Measurements from ENCODE around the gene LCN12.

LCN12 gene

DNA sequence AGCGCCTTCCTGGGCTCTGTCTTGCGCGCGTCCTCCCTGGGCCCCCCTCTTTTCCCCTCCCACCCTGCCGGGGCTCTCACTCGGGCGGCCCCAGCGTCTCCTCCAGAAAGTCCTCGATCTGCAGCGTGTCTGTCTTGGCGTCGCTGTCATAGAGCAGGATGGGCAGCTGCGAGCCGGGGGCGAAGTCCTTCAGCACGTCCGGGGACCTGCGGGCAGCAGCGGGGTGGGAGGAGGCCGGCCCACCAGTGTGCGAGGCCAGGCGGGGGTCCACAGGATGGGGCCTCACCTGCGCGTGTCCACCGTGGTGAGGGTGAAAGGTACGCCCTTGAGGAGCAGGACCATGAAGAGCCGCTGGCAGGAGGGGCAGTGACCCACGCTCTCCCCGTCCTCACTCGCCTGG is 43.3 kb downstream of the LCN12 start:
- Histone ChIP-seq H4K91ac (ENCODE audit: low read length) (no peak overlapping the region), H3K4me3 (ENCODE audit: insufficient read depth in 1 of 2, low read depth in 1 of 2, low read length in 2 of 2) (no peak overlapping the region), H2AK5ac (ENCODE audit: low read length, severe bottlenecking) (no peak overlapping the region), H3K18ac (ENCODE audit: low read depth in 1 of 2, low read length in 2 of 2) (no peak overlapping the region), H2BK15ac (ENCODE audit: low read depth, poor library complexity, severe bottlenecking) (no peak overlapping the region), H4K8ac (ENCODE audit: low read length) (peak overlapping the region; percentile 46), H2AFZ (ENCODE audit: low read depth, low read length) (no peak overlapping the region), H3K23ac (ENCODE audit: low read length in 2 of 2) (no peak overlapping the region), H2BK120ac (ENCODE audit: low read depth, low read length) (no peak overlapping the region), H3K36me3 (ENCODE audit: control insufficient read depth in 1 of 2, insufficient read depth in 2 of 2, low read depth in 1 of 2, low read length in 2 of 2) (peaks cover 0 to 28% of the 10 kb centered on the region in 2 experiments), H3K4me1 (ENCODE audit: control insufficient read depth, insufficient read depth, low read depth, low read length) (peaks cover 56% of the 10 kb centered on the region), H3K27ac (ENCODE audit: low read length, poor library complexity, severe bottlenecking) (no peak overlapping the region), H3K14ac (ENCODE audit: low read length in 2 of 2) (no peak overlapping the region), H2BK12ac (ENCODE audit: low read length in 2 of 2) (peak overlapping the region in 1 of 2 experiments; percentile 38), H2BK5ac (ENCODE audit: low read depth, low read length, poor library complexity, severe bottlenecking) (no peak overlapping the region), H3K27me3 (ENCODE audit: control insufficient read depth in 1 of 2, insufficient read depth in 1 of 2, low read length in 2 of 2) (peaks cover 0 to 5% of the 10 kb centered on the region in 2 experiments), H3K9me3 (ENCODE audit: control insufficient read depth, low read length) (no peaks in the 10 kb centered on the region), H3K79me1 (replicated peaks; ENCODE audit: low read length, poor library complexity, severe bottlenecking) (peaks cover 15% of the 10 kb centered on the region), H3K4ac (ENCODE audit: low read depth in 1 of 2, low read length in 2 of 2) (no peak overlapping the region), H3K9ac (ENCODE audit: low read length) (no peak overlapping the region), H3K4me2 (ENCODE audit: low read length, poor library complexity, severe bottlenecking) (no peak overlapping the region)
- WGBS, result 96% methylated on average over 29 of the region's 30 CpGs
- no peak for DNase-seq

DNA sequence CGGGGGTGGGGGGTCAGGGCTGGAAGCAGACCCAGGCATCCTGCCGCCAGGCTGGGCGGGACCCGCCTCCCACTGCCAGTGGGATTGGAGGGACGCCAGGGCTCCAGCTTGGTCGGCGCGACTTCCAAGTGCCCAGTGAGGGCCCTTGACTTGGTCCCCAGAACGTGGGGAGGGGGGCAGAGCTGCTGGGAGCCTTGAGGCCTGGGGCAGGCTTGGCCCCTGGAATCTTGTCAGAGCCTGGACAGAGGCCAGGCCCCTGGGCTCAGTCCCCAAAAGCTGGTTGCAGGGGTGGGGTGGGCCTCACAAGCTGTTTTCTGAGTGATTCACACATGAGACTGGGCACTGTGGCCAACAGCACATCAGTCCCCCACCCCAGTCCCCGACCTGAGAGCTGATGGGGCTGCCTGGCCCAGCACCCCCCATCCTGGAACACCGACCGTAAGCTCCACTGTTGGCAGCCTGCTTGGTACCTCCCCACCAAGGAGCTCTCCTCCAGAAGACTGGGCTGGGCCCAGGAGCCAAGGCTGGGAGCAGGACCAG is 43.8 kb downstream of the LCN12 start:
- H2BK12ac ChIP-seq (ENCODE audit: low read length in 2 of 2), result peak overlapping the region in 1 of 2 experiments; percentile 67
- no peak overlapping the region for H3K14ac ChIP-seq (ENCODE audit: low read length in 2 of 2)
- no peak overlapping the region for H3K27ac ChIP-seq (ENCODE audit: low read length, poor library complexity, severe bottlenecking)
- peaks cover 59% of the 10 kb centered on the region for H3K4me1 ChIP-seq (ENCODE audit: control insufficient read depth, insufficient read depth, low read depth, low read length)
- H3K4me2 ChIP-seq (ENCODE audit: low read length, poor library complexity, severe bottlenecking), result peak overlapping the region; percentile 71
- H4K8ac ChIP-seq (ENCODE audit: low read length), result peak overlapping the region; percentile 59
- H3K4me3 ChIP-seq (ENCODE audit: insufficient read depth in 1 of 2, low read depth in 1 of 2, low read length in 2 of 2), result peak overlapping the region in 1 of 2 experiments; percentile 47
- peaks cover 0 to 5% of the 10 kb centered on the region in 2 experiments for H3K27me3 ChIP-seq (ENCODE audit: control insufficient read depth in 1 of 2, insufficient read depth in 1 of 2, low read length in 2 of 2)
- H2BK120ac ChIP-seq (ENCODE audit: low read depth, low read length), result no peak overlapping the region
- no peak overlapping the region for H2AFZ ChIP-seq (ENCODE audit: low read depth, low read length)
- no peak overlapping the region for H3K9ac ChIP-seq (ENCODE audit: low read length)
- H4K91ac ChIP-seq (ENCODE audit: low read length), result peak overlapping the region; percentile 57
- peaks cover 0 to 28% of the 10 kb centered on the region in 2 experiments for H3K36me3 ChIP-seq (ENCODE audit: control insufficient read depth in 1 of 2, insufficient read depth in 2 of 2, low read depth in 1 of 2, low read length in 2 of 2)
- H3K23ac ChIP-seq (ENCODE audit: low read length in 2 of 2), result no peak overlapping the region
- H3K9me3 ChIP-seq (ENCODE audit: control insufficient read depth, low read length), result no peaks in the 10 kb centered on the region
- WGBS, result 79% methylated on average over 12 of the region's 12 CpGs
- peak overlapping the region; percentile 16 to 40 for H3K18ac ChIP-seq (ENCODE audit: low read depth in 1 of 2, low read length in 2 of 2)
- no peak overlapping the region for H2AK5ac ChIP-seq (ENCODE audit: low read length, severe bottlenecking)
- no peak overlapping the region for H2BK15ac ChIP-seq (ENCODE audit: low read depth, poor library complexity, severe bottlenecking)
- H3K4ac ChIP-seq (ENCODE audit: low read depth in 1 of 2, low read length in 2 of 2), result peak overlapping the region in 1 of 2 experiments; percentile 26
- peaks cover 15% of the 10 kb centered on the region for H3K79me1 ChIP-seq (replicated peaks; ENCODE audit: low read length, poor library complexity, severe bottlenecking)
- no peak for DNase-seq
- H2BK5ac ChIP-seq (ENCODE audit: low read depth, low read length, poor library complexity, severe bottlenecking), result no peak overlapping the region

DNA sequence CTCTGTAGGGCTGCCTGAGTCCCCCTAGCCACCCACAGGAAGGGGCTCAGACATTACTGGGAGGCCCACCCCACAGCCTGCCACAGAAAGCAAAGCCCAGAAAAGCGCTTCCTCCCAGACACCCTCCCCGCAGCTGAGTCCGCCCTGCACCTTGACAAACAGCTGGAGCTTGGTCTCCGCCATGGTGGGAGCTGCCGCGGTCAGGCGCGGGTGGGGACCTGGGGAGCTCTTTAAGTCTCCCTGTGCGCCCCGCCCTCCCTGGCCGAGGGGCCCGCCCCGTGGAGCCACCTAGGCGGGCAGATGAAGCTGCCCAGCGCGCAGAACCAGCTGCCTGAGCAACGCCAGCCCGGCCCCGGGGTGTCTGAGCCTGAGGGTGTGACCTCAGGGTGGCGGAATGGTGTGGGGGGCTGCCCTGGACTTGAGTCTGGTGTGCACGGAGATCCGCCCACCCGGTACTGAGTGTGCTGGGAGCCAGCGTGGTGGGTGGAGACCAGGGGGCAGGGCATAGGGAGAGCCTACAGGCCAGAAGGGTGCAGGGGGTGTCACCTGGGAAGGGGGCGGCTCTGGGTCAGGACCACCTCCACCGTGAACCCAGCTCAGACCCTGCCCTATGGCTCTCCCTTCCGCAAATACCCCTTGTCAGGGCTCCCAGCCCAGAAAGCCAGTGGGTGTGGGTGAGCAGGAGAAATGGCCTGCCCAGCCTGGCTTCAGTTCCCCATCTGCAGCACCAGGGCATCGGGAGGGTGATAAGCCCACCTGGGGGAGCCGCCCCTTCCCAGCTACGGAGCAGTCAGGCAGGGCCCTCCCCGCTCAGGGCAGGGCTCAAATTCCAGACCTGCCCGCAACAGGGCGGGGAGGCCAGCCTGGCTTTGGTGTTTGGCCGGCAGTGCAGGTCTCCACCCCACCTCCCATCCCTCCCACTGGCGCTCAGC is 44.6 kb downstream of the LCN12 start, which contains the start of gene CLIC3:
TSS of gene CLIC3 (minus strand) at position 208 of the 932 bp plus-strand sequence. CDS start at position 183, 25 bp downstream.
- peak within 1 kb of the TSS; percentile 71 for H3K4me2 ChIP-seq (ENCODE audit: low read length, poor library complexity, severe bottlenecking)
- no peak within 1 kb of the TSS for H3K9ac ChIP-seq (ENCODE audit: low read length)
- no peak within 1 kb of the TSS for H2AFZ ChIP-seq (ENCODE audit: low read depth, low read length)
- peaks cover 0 to 28% of the 10 kb centered on the region in 2 experiments for H3K36me3 ChIP-seq (ENCODE audit: control insufficient read depth in 1 of 2, insufficient read depth in 2 of 2, low read depth in 1 of 2, low read length in 2 of 2)
- peak within 1 kb of the TSS; percentile 59 for H4K8ac ChIP-seq (ENCODE audit: low read length)
- peak within 1 kb of the TSS; percentile 32 to 61 for H3K4ac ChIP-seq (ENCODE audit: low read depth in 1 of 2, low read length in 2 of 2)
- H2BK12ac ChIP-seq (ENCODE audit: low read length in 2 of 2), result peak within 1 kb of the TSS; percentile 20 to 95
- peaks cover 60% of the 10 kb centered on the region for H3K4me1 ChIP-seq (ENCODE audit: control insufficient read depth, insufficient read depth, low read depth, low read length)
- H2AK5ac ChIP-seq (ENCODE audit: low read length, severe bottlenecking), result peak within 1 kb of the TSS; percentile 47
- no peak within 1 kb of the TSS for H3K27ac ChIP-seq (ENCODE audit: low read length, poor library complexity, severe bottlenecking)
- WGBS, result 37% methylated on average over 28 of the region's 35 CpGs
- peak within 1 kb of the TSS; percentile 60 for H2BK15ac ChIP-seq (ENCODE audit: low read depth, poor library complexity, severe bottlenecking)
- no peaks in the 10 kb centered on the region for H3K9me3 ChIP-seq (ENCODE audit: control insufficient read depth, low read length)
- no peak within 1 kb of the TSS for H2BK120ac ChIP-seq (ENCODE audit: low read depth, low read length)
- H3K4me3 ChIP-seq (ENCODE audit: insufficient read depth in 1 of 2, low read depth in 1 of 2, low read length in 2 of 2), result peak within 1 kb of the TSS in 1 of 2 experiments; percentile 47
- peak within 1 kb of the TSS; percentile 34 to 40 for H3K18ac ChIP-seq (ENCODE audit: low read depth in 1 of 2, low read length in 2 of 2)
- peak within 1 kb of the TSS in 1 of 2 experiments; percentile 46 for H3K23ac ChIP-seq (ENCODE audit: low read length in 2 of 2)
- peaks cover 0 to 5% of the 10 kb centered on the region in 2 experiments for H3K27me3 ChIP-seq (ENCODE audit: control insufficient read depth in 1 of 2, insufficient read depth in 1 of 2, low read length in 2 of 2)
- H3K79me1 ChIP-seq (replicated peaks; ENCODE audit: low read length, poor library complexity, severe bottlenecking), result peaks cover 15% of the 10 kb centered on the region
- peak within 1 kb of the TSS; percentile 57 for H4K91ac ChIP-seq (ENCODE audit: low read length)
- no peak within 1 kb of the TSS for H2BK5ac ChIP-seq (ENCODE audit: low read depth, low read length, poor library complexity, severe bottlenecking)
- peak; percentile 22 for DNase-seq
- H3K14ac ChIP-seq (ENCODE audit: low read length in 2 of 2), result peak within 1 kb of the TSS in 1 of 2 experiments; percentile 79

DNA sequence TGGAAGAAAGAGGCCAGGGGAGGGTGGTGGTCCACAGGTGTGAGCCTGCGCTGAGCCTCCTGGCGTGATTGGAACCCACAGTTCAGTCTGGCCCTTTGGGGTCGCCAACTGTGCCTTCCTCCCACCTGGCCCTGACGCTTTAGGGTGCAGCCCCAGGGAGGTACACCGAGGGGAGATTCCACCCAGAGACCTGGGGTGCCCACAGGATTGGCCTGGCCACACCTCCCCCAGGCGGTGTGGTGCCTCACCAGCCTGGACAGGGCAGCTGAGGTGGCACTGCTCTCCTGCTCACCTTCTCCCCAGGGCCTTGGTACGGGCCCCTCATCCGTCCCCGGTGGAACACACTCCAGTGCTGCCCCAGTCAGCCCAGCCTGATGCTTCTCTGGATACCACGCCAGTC is 45.3 kb downstream of the LCN12 start:
- H2BK12ac ChIP-seq (ENCODE audit: low read length in 2 of 2), result peak overlapping the region; percentile 20 to 95
- H3K4me1 ChIP-seq (ENCODE audit: control insufficient read depth, insufficient read depth, low read depth, low read length), result peaks cover 58% of the 10 kb centered on the region
- no peak overlapping the region for H2AFZ ChIP-seq (ENCODE audit: low read depth, low read length)
- H3K4ac ChIP-seq (ENCODE audit: low read depth in 1 of 2, low read length in 2 of 2), result peak overlapping the region; percentile 30 to 61
- no peak overlapping the region for H2BK5ac ChIP-seq (ENCODE audit: low read depth, low read length, poor library complexity, severe bottlenecking)
- H4K8ac ChIP-seq (ENCODE audit: low read length), result no peak overlapping the region
- H3K4me3 ChIP-seq (ENCODE audit: insufficient read depth in 1 of 2, low read depth in 1 of 2, low read length in 2 of 2), result no peak overlapping the region
- H3K18ac ChIP-seq (ENCODE audit: low read depth in 1 of 2, low read length in 2 of 2), result peak overlapping the region in 1 of 2 experiments; percentile 40
- H3K14ac ChIP-seq (ENCODE audit: low read length in 2 of 2), result no peak overlapping the region
- peaks cover 0 to 28% of the 10 kb centered on the region in 2 experiments for H3K36me3 ChIP-seq (ENCODE audit: control insufficient read depth in 1 of 2, insufficient read depth in 2 of 2, low read depth in 1 of 2, low read length in 2 of 2)
- peak overlapping the region in 1 of 2 experiments; percentile 46 for H3K23ac ChIP-seq (ENCODE audit: low read length in 2 of 2)
- peak overlapping the region; percentile 19 for H3K27ac ChIP-seq (ENCODE audit: low read length, poor library complexity, severe bottlenecking)
- WGBS, result 87% methylated on average over 10 of the region's 10 CpGs
- H3K9me3 ChIP-seq (ENCODE audit: control insufficient read depth, low read length), result no peaks in the 10 kb centered on the region
- no peak overlapping the region for H3K9ac ChIP-seq (ENCODE audit: low read length)
- peaks cover 15% of the 10 kb centered on the region for H3K79me1 ChIP-seq (replicated peaks; ENCODE audit: low read length, poor library complexity, severe bottlenecking)
- H2BK15ac ChIP-seq (ENCODE audit: low read depth, poor library complexity, severe bottlenecking), result peak overlapping the region; percentile 60
- peak overlapping the region; percentile 47 for H2AK5ac ChIP-seq (ENCODE audit: low read length, severe bottlenecking)
- no peak overlapping the region for H3K4me2 ChIP-seq (ENCODE audit: low read length, poor library complexity, severe bottlenecking)
- DNase-seq, result no peak
- H2BK120ac ChIP-seq (ENCODE audit: low read depth, low read length), result no peak overlapping the region
- peaks cover 0 to 5% of the 10 kb centered on the region in 2 experiments for H3K27me3 ChIP-seq (ENCODE audit: control insufficient read depth in 1 of 2, insufficient read depth in 1 of 2, low read length in 2 of 2)
- H4K91ac ChIP-seq (ENCODE audit: low read length), result peak overlapping the region; percentile 2
